Measurements from ENCODE around the gene INHBC. TPM values are rescaled to one million over a fixed set of nuclear protein-coding genes. Genes with fewer than 3 reads are reported as not detected.
A peak's percentile ranks its signal among the peaks of the same experiment; 100 is the strongest.

Gene INHBC
- total RNA-seq, 1 experiment from 2014 or later = not detected

GRCh38 chr12:57455374-57456144, 21.0 kb downstream of the INHBC start:
- Histone ChIP-seq H3K36me3 (replicated peaks; ENCODE audit: control insufficient read depth, insufficient read depth, low read length) (no peaks in the 10 kb centered on the region; the same call in 1 of the 2 replicates), H3K4me3 (ENCODE audit: insufficient read depth, low read depth, low read length) (peak overlapping the region; percentile 40), H3K27me3 (ENCODE audit: control insufficient read depth, insufficient read depth, low read length) (no peaks in the 10 kb centered on the region; the same call in 1 of the 2 replicates)
- peak; percentile 13 for DNase-seq

- no peaks in the 10 kb centered on the region; the same call in 1 of the 2 replicates for H3K36me3 ChIP-seq (replicated peaks; ENCODE audit: control insufficient read depth, insufficient read depth, low read length)
- H3K27me3 ChIP-seq (ENCODE audit: control insufficient read depth, insufficient read depth, low read length) = peaks cover 1% of the 10 kb centered on the region; the same call in 1 of the 2 replicates
- peak; percentile 76 for DNase-seq
- peak overlapping the region; percentile 40 for H3K4me3 ChIP-seq (ENCODE audit: insufficient read depth, low read depth, low read length)
These were observed 21.6 kb downstream of the INHBC start for GRCh38 chr12:57456145-57456700.

- Histone ChIP-seq H3K27me3 (ENCODE audit: control insufficient read depth, insufficient read depth, low read length) (peaks cover 1% of the 10 kb centered on the region; the same call in 1 of the 2 replicates), H3K4me3 (ENCODE audit: insufficient read depth, low read depth, low read length) (peak overlapping the region; percentile 40), H3K36me3 (replicated peaks; ENCODE audit: control insufficient read depth, insufficient read depth, low read length) (no peaks in the 10 kb centered on the region; the same call in 1 of the 2 replicates)
- no peak for DNase-seq
These were observed 22.3 kb downstream of the INHBC start for GRCh38 chr12:57456737-57457490.

- DNase-seq = peak; percentile 5
- peak overlapping the region; percentile 32 for H3K4me3 ChIP-seq (ENCODE audit: insufficient read depth, low read depth, low read length)
- no peaks in the 10 kb centered on the region; the same call in 1 of the 2 replicates for H3K36me3 ChIP-seq (replicated peaks; ENCODE audit: control insufficient read depth, insufficient read depth, low read length)
- peaks cover 1% of the 10 kb centered on the region; the same call in 1 of the 2 replicates for H3K27me3 ChIP-seq (ENCODE audit: control insufficient read depth, insufficient read depth, low read length)
These were observed 24.1 kb downstream of the INHBC start for GRCh38 chr12:57458665-57459054.

GRCh38 chr12:57459055-57459749, 24.6 kb downstream of the INHBC start:
- DNase-seq = peak; percentile 84
- peaks cover 1% of the 10 kb centered on the region; the same call in 1 of the 2 replicates for H3K27me3 ChIP-seq (ENCODE audit: control insufficient read depth, insufficient read depth, low read length)
- peak overlapping the region; percentile 75 for H3K4me3 ChIP-seq (ENCODE audit: insufficient read depth, low read depth, low read length)
- H3K36me3 ChIP-seq (replicated peaks; ENCODE audit: control insufficient read depth, insufficient read depth, low read length) = no peaks in the 10 kb centered on the region; the same call in none of the 2 replicates

GRCh38 chr12:57459750-57460467, 25.3 kb downstream of the INHBC start, which contains the start of gene GLI1:
GLI1 (plus strand) TSS chr12:57459785; CDS start chr12:57463692, 3,907 bp downstream.
- peak; percentile 75 for DNase-seq
- H3K36me3 ChIP-seq (replicated peaks; ENCODE audit: control insufficient read depth, insufficient read depth, low read length) = no peaks in the 10 kb centered on the region; the same call in none of the 2 replicates
- peak within 1 kb of the TSS; percentile 75 for H3K4me3 ChIP-seq (ENCODE audit: insufficient read depth, low read depth, low read length)
- peaks cover 1% of the 10 kb centered on the region; the same call in 1 of the 2 replicates for H3K27me3 ChIP-seq (ENCODE audit: control insufficient read depth, insufficient read depth, low read length)

GRCh38 chr12:57460468-57460784, 25.8 kb downstream of the INHBC start:
- peak; percentile 44 for DNase-seq
- Histone ChIP-seq H3K36me3 (replicated peaks; ENCODE audit: control insufficient read depth, insufficient read depth, low read length) (no peaks in the 10 kb centered on the region; the same call in none of the 2 replicates), H3K27me3 (ENCODE audit: control insufficient read depth, insufficient read depth, low read length) (peaks cover 1% of the 10 kb centered on the region; the same call in 1 of the 2 replicates), H3K4me3 (ENCODE audit: insufficient read depth, low read depth, low read length) (peak overlapping the region; percentile 75)

GRCh38 chr12:57460841-57461275, 26.3 kb downstream of the INHBC start:
- Histone ChIP-seq H3K36me3 (replicated peaks; ENCODE audit: control insufficient read depth, insufficient read depth, low read length) (no peaks in the 10 kb centered on the region; the same call in none of the 2 replicates), H3K4me3 (ENCODE audit: insufficient read depth, low read depth, low read length) (peak overlapping the region; percentile 75), H3K27me3 (ENCODE audit: control insufficient read depth, insufficient read depth, low read length) (peaks cover 1% of the 10 kb centered on the region; the same call in 1 of the 2 replicates)
- peak; percentile 87 for DNase-seq

- Histone ChIP-seq H3K36me3 (replicated peaks; ENCODE audit: control insufficient read depth, insufficient read depth, low read length) (no peaks in the 10 kb centered on the region; the same call in none of the 2 replicates), H3K4me3 (ENCODE audit: insufficient read depth, low read depth, low read length) (peak overlapping the region; percentile 75), H3K27me3 (ENCODE audit: control insufficient read depth, insufficient read depth, low read length) (peaks cover 1% of the 10 kb centered on the region; the same call in 1 of the 2 replicates)
- peak; percentile 96 for DNase-seq
These were observed 26.8 kb downstream of the INHBC start for GRCh38 chr12:57461276-57461916.

GRCh38 chr12:57461917-57462250, 27.3 kb downstream of the INHBC start:
- Histone ChIP-seq H3K27me3 (ENCODE audit: control insufficient read depth, insufficient read depth, low read length) (peaks cover 1% of the 10 kb centered on the region; the same call in 1 of the 2 replicates), H3K36me3 (replicated peaks; ENCODE audit: control insufficient read depth, insufficient read depth, low read length) (no peaks in the 10 kb centered on the region; the same call in none of the 2 replicates), H3K4me3 (ENCODE audit: insufficient read depth, low read depth, low read length) (peak overlapping the region; percentile 75)
- no peak for DNase-seq

- Histone ChIP-seq H3K36me3 (replicated peaks; ENCODE audit: control insufficient read depth, insufficient read depth, low read length) (no peaks in the 10 kb centered on the region; the same call in none of the 2 replicates), H3K27me3 (ENCODE audit: control insufficient read depth, insufficient read depth, low read length) (peaks cover 1% of the 10 kb centered on the region; the same call in 1 of the 2 replicates), H3K4me3 (ENCODE audit: insufficient read depth, low read depth, low read length) (peak overlapping the region; percentile 75)
- peak; percentile 95 for DNase-seq
These were observed 27.8 kb downstream of the INHBC start for GRCh38 chr12:57462251-57462911.

GRCh38 chr12:57462912-57463253, 28.3 kb downstream of the INHBC start:
- Histone ChIP-seq H3K4me3 (ENCODE audit: insufficient read depth, low read depth, low read length) (no peak overlapping the region), H3K27me3 (ENCODE audit: control insufficient read depth, insufficient read depth, low read length) (peaks cover 1% of the 10 kb centered on the region; the same call in 1 of the 2 replicates)

More at GRCh38 chr12:57462912-57463253, 28.3 kb downstream of the INHBC start:
- H3K36me3 ChIP-seq (replicated peaks; ENCODE audit: control insufficient read depth, insufficient read depth, low read length) = no peaks in the 10 kb centered on the region; the same call in none of the 2 replicates
- no peak for DNase-seq

Measured in H7 (cell line).